GM10248 (cell line): ENCODE data around the gene TAF5L.

ENCODE experiments used
- CTCF ChIA-PET: fragments of 300-600 bp; sonication (Branson Sonifier 250); formaldehyde crosslinking; extraction: SDS; loops from one replicate; lab custom pipeline; 2021; ENCODE audit warnings: antibody characterized with exemption; lab: Yijun Ruan, JAX
- POLR2A ChIA-PET: fragments of 350-650 bp; sonication (Branson Sonifier 250); formaldehyde crosslinking; extraction: SDS; loops from one replicate; lab custom pipeline; 2020; ENCODE audit warnings: antibody characterized with exemption; lab: Yijun Ruan, JAX
- DNase-seq: peaks from one replicate; pipeline ENCODE4 v3.0.0; 2012; ENCODE audit errors: extremely low spot score
- CTCF ChIP-seq: IDR thresholded peaks from 2 replicates; pipeline ENCODE4 v1.5.1; 2012; ENCODE audit warnings: mild to moderate bottlenecking, low read depth; ENCODE audit errors: extremely low read depth, missing control alignments, control extremely low read depth

Gene TAF5L

GRCh38 chr1:229554886-229555621 is 70.9 kb downstream of the TAF5L start:
- DNase-seq: no peak
- TF ChIP-seq CTCF: no peak
- ChIA-PET CTCF (interaction anchor here (1.0 to 1.8 kb wide), 3 partner anchors 10 to 75 kb away, joined by 3 to 4 read pairs (median 4); no protein-coding TSS in a partner anchor), POLR2A (no interaction called here)

GRCh38 chr1:229553621-229554130 is 72.2 kb downstream of the TAF5L start:
- CTCF ChIA-PET: no interaction called here
- TF ChIP-seq CTCF: no peak
- no peak for DNase-seq
- POLR2A ChIA-PET: no interaction called here

- DNase-seq: no peak
- CTCF ChIA-PET: no interaction called here
- no peak for TF ChIP-seq CTCF
- POLR2A ChIA-PET: no interaction called here
Observed at GRCh38 chr1:229552732-229553131, 73.2 kb downstream of the TAF5L start.

GRCh38 chr1:229550812-229551567 is 74.9 kb downstream of the TAF5L start:
- no peak for TF ChIP-seq CTCF
- no peak for DNase-seq
- CTCF ChIA-PET: interaction anchor here (1.6 kb wide), 2 partner anchors 14 to 24 kb away, joined by 3 read pairs; no protein-coding TSS in a partner anchor
- POLR2A ChIA-PET: no interaction called here

- DNase-seq: no peak
- TF ChIP-seq CTCF: no peak
- POLR2A ChIA-PET: no interaction called here
- CTCF ChIA-PET: interaction anchor here (1.2 to 2.2 kb wide), 3 partner anchors 9 to 32 kb away, joined by 3 to 6 read pairs (median 3); partner anchors contain the start of gene ABCB10
Observed at GRCh38 chr1:229547542-229547941, 78.4 kb downstream of the TAF5L start.

- POLR2A ChIA-PET: no interaction called here
- CTCF ChIA-PET: interaction anchor here (1.1 to 1.3 kb wide), 3 partner anchors 11 to 317 kb away, joined by 3 to 6 read pairs (median 3); no protein-coding TSS in a partner anchor
Observed at GRCh38 chr1:229544587-229544986, 81.3 kb downstream of the TAF5L start.

More at GRCh38 chr1:229544587-229544986, 81.3 kb downstream of the TAF5L start:
- no peak for DNase-seq
- no peak for TF ChIP-seq CTCF
